ENCODE measurements around the gene ACACA.

ACACA gene

DNA sequence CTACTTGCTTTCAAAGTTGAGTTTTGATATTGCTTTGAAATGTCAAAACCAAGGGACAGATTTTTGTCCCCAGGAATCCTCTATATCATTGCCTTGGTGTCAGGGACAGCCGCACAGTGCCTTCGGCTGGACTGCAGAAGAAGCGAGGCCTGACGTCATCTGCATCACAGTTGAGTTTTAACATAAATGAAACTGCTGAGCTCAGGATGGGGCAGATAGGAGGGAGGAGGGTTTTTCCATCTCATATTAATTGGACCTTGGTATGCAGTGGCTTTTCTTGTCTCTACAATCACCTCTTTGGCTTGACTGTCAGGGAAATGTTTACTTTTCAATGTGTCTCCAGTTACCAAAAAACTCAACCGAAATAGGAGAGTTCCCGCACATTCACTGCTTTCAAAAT, 346.5 kb downstream of the ACACA start:
- TF ChIP-seq, protein P1, sequence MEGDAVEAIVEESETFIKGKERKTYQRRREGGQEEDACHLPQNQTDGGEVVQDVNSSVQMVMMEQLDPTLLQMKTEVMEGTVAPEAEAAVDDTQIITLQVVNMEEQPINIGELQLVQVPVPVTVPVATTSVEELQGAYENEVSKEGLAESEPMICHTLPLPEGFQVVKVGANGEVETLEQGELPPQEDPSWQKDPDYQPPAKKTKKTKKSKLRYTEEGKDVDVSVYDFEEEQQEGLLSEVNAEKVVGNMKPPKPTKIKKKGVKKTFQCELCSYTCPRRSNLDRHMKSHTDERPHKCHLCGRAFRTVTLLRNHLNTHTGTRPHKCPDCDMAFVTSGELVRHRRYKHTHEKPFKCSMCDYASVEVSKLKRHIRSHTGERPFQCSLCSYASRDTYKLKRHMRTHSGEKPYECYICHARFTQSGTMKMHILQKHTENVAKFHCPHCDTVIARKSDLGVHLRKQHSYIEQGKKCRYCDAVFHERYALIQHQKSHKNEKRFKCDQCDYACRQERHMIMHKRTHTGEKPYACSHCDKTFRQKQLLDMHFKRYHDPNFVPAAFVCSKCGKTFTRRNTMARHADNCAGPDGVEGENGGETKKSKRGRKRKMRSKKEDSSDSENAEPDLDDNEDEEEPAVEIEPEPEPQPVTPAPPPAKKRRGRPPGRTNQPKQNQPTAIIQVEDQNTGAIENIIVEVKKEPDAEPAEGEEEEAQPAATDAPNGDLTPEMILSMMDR (IDR thresholded peaks at IDR 0.05; ENCODE audit: poor library complexity, severe bottlenecking), result no peak
- Histone ChIP-seq H3K36me3 (ENCODE audit: low read depth) (no peaks in the 10 kb centered on the region; the same call in 1 of the 2 replicates), H3K27ac (ENCODE audit: poor library complexity, severe bottlenecking) (no peak overlapping the region), H3K4me3 (ENCODE audit: severe bottlenecking) (no peak overlapping the region), H3K9me3 (ENCODE audit: severe bottlenecking) (no peaks in the 10 kb centered on the region), H3K4me1 (ENCODE audit: insufficient read depth, poor library complexity, severe bottlenecking) (no peaks in the 10 kb centered on the region), H3K27me3 (ENCODE audit: insufficient read depth, poor library complexity, severe bottlenecking) (no peaks in the 10 kb centered on the region)
- DNase-seq (ENCODE audit: low spot score) (no peak), ATAC-seq (ENCODE audit: low read depth) (no peak)

DNA sequence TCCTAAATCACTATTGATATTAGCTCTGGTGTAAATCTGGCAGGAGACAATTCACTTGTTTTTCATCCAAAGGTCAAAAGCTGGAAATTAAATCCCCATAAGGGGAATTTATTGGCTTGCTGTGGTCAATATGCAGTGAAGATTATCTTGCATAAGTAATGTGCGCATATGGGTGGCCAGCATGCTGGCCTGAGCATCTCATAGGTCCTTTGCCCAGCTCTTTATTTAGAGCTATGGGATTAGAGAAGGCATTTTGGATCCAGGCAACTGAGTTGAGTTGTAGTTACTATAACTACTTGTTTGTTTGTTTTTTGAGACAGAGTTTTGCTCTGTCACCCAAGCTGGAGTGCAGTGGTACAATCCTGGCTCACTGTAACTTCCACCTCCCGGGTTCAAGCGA, 347.1 kb downstream of the ACACA start:
- Histone ChIP-seq H3K27me3 (ENCODE audit: insufficient read depth, poor library complexity, severe bottlenecking) (no peaks in the 10 kb centered on the region), H3K27ac (ENCODE audit: poor library complexity, severe bottlenecking) (no peak overlapping the region), H3K4me1 (ENCODE audit: insufficient read depth, poor library complexity, severe bottlenecking) (no peaks in the 10 kb centered on the region), H3K36me3 (ENCODE audit: low read depth) (no peaks in the 10 kb centered on the region; the same call in 1 of the 2 replicates), H3K4me3 (ENCODE audit: severe bottlenecking) (no peak overlapping the region), H3K9me3 (ENCODE audit: severe bottlenecking) (no peaks in the 10 kb centered on the region)
- TF ChIP-seq, protein P1 (IDR thresholded peaks at IDR 0.05; ENCODE audit: poor library complexity, severe bottlenecking), result no peak
- DNase-seq (ENCODE audit: low spot score) (no peak), ATAC-seq (ENCODE audit: low read depth) (no peak)

- no peak for ATAC-seq (ENCODE audit: low read depth)
- TF ChIP-seq, protein P1 (IDR thresholded peaks at IDR 0.05; ENCODE audit: poor library complexity, severe bottlenecking), result no peak
- Histone ChIP-seq H3K27me3 (ENCODE audit: insufficient read depth, poor library complexity, severe bottlenecking) (no peaks in the 10 kb centered on the region), H3K4me1 (ENCODE audit: insufficient read depth, poor library complexity, severe bottlenecking) (no peaks in the 10 kb centered on the region), H3K9me3 (ENCODE audit: severe bottlenecking) (no peaks in the 10 kb centered on the region), H3K27ac (ENCODE audit: poor library complexity, severe bottlenecking) (no peak overlapping the region), H3K36me3 (ENCODE audit: low read depth) (no peaks in the 10 kb centered on the region; the same call in 1 of the 2 replicates), H3K4me3 (ENCODE audit: severe bottlenecking) (no peak overlapping the region)
- DNase-seq (ENCODE audit: low spot score), result no peak
These were observed 350.0 kb downstream of the ACACA start for GRCh38 chr17:37056622-37057021.

DNA sequence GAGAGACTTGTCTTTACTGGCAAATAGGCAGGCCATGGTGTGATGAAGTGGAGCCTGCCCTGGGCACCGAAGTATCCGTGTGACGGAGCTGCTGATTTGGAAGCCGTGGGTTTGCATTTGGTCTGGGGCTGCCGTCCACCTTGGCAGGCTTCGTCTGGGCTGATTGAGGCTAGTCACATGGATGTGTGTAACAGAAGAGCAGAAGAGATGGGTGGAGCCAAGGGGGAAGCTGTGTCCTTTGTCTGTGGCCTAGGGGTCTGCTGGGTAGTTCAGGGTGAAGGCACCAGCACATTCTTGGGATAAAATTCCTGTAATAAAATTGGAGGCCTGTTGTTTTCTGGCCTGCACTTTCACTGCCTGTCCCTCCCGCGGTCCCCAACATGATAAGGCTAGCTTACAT, 351.7 kb downstream of the ACACA start:
- no peak overlapping the region for H3K27ac ChIP-seq (ENCODE audit: poor library complexity, severe bottlenecking)
- ATAC-seq (ENCODE audit: low read depth) (no peak), DNase-seq (ENCODE audit: low spot score) (no peak)
- H3K4me3 ChIP-seq (ENCODE audit: severe bottlenecking), result no peak overlapping the region
- no peaks in the 10 kb centered on the region for H3K9me3 ChIP-seq (ENCODE audit: severe bottlenecking)
- H3K27me3 ChIP-seq (ENCODE audit: insufficient read depth, poor library complexity, severe bottlenecking), result no peaks in the 10 kb centered on the region
- TF ChIP-seq, protein P1 (IDR thresholded peaks at IDR 0.05; ENCODE audit: poor library complexity, severe bottlenecking), result no peak
- H3K36me3 ChIP-seq (ENCODE audit: low read depth), result no peaks in the 10 kb centered on the region; the same call in 1 of the 2 replicates
- no peaks in the 10 kb centered on the region for H3K4me1 ChIP-seq (ENCODE audit: insufficient read depth, poor library complexity, severe bottlenecking)

GRCh38 chr17:37052450-37052849, 354.2 kb downstream of the ACACA start:
- no peaks in the 10 kb centered on the region for H3K9me3 ChIP-seq (ENCODE audit: severe bottlenecking)
- H3K27ac ChIP-seq (ENCODE audit: poor library complexity, severe bottlenecking), result no peak overlapping the region
- H3K36me3 ChIP-seq (ENCODE audit: low read depth), result peaks cover 5% of the 10 kb centered on the region; the same call in 1 of the 2 replicates
- TF ChIP-seq, protein P1 (IDR thresholded peaks at IDR 0.05; ENCODE audit: poor library complexity, severe bottlenecking), result no peak
- no peaks in the 10 kb centered on the region for H3K4me1 ChIP-seq (ENCODE audit: insufficient read depth, poor library complexity, severe bottlenecking)
- no peaks in the 10 kb centered on the region for H3K27me3 ChIP-seq (ENCODE audit: insufficient read depth, poor library complexity, severe bottlenecking)
- DNase-seq (ENCODE audit: low spot score), result no peak
- H3K4me3 ChIP-seq (ENCODE audit: severe bottlenecking), result no peak overlapping the region
- ATAC-seq (ENCODE audit: low read depth), result no peak
